ENCODE results near the gene MGST1.
"Not testable (repeated sequence)": the region's sequence is repeated elsewhere in the genome, so short reads cannot be mapped to it uniquely, and the experiment has no call there.

The MGST1 gene

DNA sequence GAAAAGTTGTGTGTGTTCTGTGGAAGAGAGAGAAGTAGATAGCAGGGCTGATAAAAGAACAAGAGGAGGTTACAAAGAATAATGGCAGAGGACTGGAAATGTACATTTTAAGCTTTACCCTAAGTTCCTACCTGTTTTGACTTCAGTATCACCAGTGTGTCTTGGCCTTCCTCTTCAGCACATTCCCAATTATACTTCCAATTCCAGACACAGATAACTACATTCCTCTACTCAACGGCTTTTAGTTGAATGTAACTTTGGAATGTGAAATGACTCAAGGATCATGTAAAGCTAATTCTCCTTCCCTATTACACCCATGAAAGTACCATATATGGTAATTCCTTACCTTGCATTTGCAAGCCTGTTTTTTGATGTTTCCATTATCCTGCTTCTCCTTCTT lies 5.0 kb downstream of the MGST1 start:
- DNase-seq (ENCODE audit: low read depth) = no peak

GRCh38 chr12:16358878-16359277 lies 11.4 kb downstream of the MGST1 start:
- no peak for DNase-seq (ENCODE audit: low read depth)

DNA sequence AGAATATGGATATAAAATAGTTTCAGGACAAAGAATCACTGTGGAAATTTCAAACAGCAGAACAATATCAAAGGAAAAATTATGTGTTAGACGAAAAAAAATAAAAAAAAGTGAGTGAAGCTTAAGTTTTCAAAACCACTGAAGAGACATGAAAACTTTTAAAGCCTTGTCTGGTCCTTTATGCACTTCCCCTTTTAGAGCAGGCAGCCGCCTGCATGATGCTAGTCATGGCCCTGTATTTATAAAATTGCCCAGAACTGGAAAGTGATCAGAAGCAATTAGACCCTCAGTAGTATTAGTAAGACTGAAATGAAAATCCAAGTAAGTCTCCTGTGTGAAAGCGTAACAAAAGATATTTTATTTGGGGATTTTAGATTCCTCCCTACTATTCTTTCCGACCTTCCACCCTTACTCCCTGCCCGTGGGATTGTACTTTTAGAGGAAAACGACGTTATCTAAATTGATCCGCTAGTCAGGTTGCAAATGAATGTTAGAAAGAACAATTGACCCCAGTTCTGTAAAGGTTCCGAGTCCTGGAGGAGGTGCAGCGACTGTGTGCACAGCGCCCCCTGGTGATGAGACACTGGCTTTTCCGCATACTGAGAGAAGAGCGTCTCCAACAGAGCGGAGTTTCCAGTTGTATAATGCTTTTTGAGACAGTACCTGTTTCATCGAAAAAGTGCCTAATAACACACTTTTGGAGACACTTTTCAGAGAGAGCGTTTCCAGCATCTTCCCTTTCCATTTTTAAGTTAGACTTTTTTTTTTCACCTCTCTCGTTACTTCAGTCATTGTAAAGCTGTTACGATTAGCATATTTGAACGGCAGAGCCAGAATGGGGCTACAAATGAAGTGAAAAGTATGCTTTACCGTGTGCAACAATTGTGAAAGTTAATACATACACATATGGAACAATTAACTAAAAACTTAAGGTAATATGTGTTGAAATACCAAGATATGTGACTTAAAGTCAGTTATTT lies 12.4 kb downstream of the MGST1 start:
- no peak for DNase-seq (ENCODE audit: low read depth)

DNA sequence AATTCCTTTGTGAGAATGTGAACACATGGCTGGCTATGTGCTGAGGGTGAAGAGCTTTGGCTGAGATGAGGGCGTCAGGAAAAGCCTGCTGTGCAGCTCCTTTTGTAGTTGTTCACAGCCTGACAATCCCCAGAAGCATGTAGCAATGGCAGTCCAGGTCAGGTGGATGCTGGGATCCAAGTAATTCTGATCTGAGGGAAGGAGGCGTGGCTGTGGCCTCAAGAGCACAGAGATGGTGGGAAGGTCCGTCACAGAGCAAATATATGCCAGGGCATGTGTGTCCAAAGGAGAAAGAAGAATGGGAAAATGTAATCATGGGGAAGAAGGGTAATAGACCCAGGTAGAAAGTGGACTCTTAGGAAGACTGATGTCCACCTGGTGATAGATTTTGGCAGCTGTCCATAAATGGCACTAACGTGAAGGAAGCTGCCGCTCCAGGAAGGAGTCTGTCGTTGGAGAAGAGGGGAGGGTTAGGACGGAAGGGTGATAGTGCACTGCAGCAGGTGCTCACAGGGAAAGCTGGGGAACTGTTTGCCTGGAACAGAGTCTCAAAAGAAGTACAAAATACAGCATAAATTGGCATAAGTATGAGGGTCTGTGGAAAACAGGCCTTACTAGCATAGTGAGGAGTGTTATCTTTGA lies 13.8 kb downstream of the MGST1 start:
- DNase-seq (ENCODE audit: low read depth) = no peak

DNA sequence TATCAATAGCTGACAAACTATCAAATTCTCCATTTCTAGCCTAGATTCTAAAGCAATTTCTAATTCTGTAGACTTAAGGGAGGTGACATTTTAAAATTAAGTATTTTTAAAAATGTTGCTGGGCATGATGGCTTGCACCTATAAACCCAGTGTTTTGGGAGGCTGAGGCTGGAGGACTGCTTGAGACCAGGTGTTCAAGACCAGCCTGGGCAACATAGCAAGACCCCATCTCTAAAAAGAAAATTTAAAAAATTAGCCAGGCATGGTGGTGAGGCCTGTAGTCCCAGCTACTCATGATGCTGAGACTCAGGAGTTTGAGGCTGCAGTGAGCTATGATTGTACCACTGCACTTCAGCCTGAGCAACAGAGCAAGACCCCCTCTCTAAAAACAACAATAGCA lies 15.1 kb downstream of the MGST1 start:
- no peak for DNase-seq (ENCODE audit: low read depth)

GRCh38 chr12:16369156-16369555 lies 21.7 kb downstream of the MGST1 start:
- no peak for DNase-seq (ENCODE audit: low read depth)

DNA sequence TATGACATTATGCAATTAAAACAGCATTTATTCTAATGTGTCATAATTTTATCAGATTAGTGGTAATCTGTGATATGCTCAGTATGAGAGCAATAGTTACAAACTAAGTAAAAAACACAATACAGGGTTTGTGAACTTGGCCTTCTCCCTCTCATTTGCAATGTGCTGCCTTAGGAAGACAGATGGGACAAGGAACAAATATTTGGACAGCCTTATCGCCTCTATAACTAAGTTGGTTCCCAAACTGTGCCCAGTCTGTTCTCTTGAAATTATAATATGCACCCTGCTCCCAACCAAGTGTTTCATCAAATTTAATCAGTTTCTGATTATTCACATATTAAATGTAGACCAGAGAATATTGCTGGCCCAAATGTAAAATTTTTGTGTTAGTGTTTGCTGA lies 22.7 kb downstream of the MGST1 start:
- DNase-seq (ENCODE audit: low read depth) = no peak

- DNase-seq (ENCODE audit: low read depth) = not testable (repeated sequence)
Measured at GRCh38 chr12:16382652-16383312, 35.3 kb downstream of the MGST1 start.

DNA sequence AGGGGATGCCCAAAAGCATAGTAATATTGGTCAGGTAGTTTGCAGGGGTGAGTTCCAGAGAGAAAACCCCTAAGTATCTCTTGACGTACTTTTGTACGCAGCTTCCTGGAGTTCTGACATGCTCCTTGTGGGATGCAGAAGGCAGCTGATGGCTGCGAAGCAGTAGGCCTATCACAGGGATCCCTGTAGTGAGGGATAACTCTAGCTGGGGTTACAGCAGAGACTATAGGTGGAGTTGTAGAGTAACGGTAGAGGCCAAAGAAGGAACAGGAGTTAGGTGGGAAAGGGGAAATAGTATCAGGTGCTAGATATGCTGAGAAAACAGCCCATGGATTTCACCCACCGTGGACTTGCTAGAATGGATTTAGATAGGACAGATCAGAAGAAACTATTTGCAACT lies 37.3 kb downstream of the MGST1 start:
- no peak for DNase-seq (ENCODE audit: low read depth)

- peak; percentile 42 for DNase-seq (ENCODE audit: low read depth)
Measured at GRCh38 chr12:16385782-16386646, 38.6 kb downstream of the MGST1 start.

- DNase-seq (ENCODE audit: low read depth) = no peak
Measured at GRCh38 chr12:16387919-16388318, 40.5 kb downstream of the MGST1 start.

- DNase-seq (ENCODE audit: low read depth) = peak; percentile 20
Measured at GRCh38 chr12:16389594-16389993, 42.1 kb downstream of the MGST1 start.

DNA sequence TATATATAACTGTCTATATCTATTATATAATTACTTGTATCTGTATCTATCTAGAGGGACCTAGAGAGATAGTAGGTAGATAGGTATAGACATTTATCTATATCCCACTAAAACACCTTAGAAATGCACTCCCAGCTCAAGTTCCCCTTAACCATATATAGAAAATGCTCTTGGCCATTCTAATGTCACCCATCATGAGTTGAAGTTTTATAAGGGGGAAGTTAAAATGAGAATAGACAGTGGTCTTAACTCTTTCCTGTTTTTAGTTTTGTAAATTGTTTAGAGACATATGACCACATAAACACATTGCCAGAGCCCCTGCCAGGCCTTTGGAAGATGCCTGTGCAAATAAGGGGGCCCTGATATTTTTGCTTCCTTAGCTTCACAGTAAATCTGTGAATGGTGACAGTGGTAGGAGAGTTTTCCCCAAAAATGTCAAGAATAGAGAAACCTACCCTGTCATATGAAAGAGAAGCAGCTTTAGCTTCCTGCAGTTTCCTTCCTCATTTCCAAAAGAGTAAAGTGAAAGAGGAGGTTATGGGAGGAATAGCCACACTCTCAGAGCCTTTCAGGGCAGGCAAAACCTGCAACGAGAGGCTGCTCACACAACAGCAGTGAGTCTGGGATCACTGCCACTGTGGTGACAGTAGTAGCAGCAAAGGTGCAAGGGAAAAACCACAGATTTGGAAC lies 45.5 kb downstream of the MGST1 start:
- DNase-seq (ENCODE audit: low read depth) = no peak

- DNase-seq (ENCODE audit: low read depth) = no peak
Measured at GRCh38 chr12:16399101-16399500, 51.7 kb downstream of the MGST1 start.

DNA sequence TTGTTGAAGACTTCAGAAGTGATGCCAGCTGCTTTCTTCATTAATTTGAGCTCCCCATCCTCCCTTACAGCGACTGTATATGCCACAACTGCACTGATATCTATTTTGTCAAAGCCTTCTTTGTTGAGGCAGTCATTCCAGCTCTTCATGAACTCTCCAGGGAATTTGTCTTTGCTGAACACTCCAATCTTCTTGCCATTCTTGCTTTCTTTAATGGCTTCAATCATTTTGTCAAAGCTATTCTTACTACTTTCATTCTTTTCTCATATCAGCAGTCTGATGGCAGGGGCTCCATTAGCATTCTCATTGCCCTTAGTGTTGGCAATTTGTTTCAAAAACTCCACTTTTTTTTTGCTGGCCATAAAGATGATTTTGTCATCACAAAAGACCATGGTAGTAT lies 54.4 kb downstream of the MGST1 start:
- DNase-seq (ENCODE audit: low read depth) = not testable (repeated sequence)

GRCh38 chr12:16407346-16407745 lies 59.9 kb downstream of the MGST1 start:
- no peak for DNase-seq (ENCODE audit: low read depth)
